DMS 273 (cell line): ENCODE results near the gene DAAM2.

Experiments used
- DNase-seq: peaks from one replicate; lab custom pipeline; 2025; ENCODE audit not compliant: unreplicated experiment; lab: John Stamatoyannopoulos, UW

Gene DAAM2

DNA sequence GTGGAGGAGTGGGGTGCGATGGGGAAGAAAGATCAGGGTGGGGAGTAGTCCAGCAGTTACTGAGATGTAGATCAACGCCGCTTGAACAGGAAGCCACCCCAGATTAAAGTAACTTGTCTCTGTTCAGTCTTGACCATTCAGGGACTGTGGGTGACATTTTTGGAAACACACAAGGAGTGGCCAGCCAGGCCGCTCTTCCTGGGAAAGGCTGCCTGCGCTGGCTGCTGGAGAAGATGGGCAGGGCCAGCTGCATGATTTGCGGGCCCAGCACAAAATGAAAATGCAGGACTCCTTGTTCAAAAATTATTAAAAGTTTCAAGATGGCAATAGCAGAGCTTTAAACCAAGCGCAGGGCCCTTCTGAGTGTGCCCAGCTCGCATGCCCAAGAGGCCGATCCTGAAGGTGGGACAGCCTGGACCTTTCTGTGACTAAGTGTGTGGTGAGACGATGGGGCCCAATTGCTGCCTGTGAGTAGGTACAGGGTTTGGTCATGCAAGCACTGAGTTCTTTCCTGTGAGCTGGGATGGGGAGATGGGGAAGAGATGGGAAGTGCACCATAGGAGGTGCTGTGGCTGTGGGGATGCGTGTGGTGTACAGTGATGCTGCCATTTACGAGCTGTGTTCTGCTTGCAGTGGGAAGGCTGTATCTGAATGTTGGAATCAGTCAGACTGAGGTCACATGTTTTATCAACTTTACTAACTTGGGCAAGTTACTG lies 51.3 kb downstream of the DAAM2 start:
- DNase-seq = peak; percentile 9

DNA sequence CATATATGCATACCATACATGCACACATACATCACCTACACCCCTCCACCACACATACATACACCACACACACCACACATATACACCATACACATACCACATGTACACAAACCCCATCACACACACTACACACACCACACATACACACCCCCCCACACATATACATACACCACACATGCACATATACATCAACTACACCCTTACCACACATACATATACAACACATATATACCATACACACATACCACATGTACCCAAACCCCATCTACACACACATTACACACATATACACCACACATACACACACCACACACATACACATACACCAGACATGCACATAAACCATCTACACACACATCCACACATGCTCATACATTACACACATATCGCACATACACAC lies 52.7 kb downstream of the DAAM2 start:
- DNase-seq = no peak

DNA sequence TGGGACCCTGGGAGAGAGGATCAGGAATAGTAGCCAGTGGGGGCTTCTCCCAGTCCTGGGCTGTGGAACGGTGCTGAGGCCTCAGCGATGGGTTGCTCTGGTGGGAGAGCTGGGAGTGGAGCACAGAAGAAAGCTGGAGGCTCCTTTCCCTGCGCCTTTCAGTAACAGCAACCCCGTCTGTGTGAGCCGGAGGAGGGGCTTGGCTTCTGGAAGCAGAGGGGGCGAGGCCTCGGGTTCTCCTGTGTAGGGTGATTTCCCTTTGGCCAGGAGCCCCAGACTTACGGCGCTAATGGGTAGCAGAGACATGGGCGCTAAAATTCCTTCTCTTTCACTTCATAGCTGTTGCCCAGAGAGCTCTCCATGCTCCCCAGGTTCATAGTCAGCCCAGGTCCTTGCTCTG lies 55.0 kb downstream of the DAAM2 start:
- no peak for DNase-seq

GRCh38 chr6:39848171-39848570 lies 56.0 kb downstream of the DAAM2 start:
- DNase-seq = no peak

GRCh38 chr6:39849228-39849627 lies 57.1 kb downstream of the DAAM2 start:
- DNase-seq = no peak

DNA sequence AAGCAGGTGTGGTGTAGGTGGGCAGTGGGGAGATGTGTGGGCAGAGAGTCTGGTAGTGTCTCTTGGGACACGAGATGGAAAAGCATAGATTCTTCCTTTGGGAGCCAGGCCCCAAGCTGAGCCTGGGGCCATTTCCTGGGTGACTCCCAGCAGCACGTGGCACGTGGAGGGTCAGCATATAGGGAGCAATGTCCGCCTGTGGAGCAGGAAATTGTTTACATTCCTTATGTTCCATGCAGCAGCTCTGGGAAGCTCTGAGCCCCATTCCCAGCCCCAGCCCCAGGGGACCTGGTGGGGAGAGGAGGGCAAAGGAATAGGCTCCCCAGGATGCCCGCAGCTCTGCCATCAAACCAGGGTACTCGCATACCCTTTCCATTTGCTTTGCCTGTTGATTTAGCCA lies 57.6 kb downstream of the DAAM2 start:
- DNase-seq = no peak

DNA sequence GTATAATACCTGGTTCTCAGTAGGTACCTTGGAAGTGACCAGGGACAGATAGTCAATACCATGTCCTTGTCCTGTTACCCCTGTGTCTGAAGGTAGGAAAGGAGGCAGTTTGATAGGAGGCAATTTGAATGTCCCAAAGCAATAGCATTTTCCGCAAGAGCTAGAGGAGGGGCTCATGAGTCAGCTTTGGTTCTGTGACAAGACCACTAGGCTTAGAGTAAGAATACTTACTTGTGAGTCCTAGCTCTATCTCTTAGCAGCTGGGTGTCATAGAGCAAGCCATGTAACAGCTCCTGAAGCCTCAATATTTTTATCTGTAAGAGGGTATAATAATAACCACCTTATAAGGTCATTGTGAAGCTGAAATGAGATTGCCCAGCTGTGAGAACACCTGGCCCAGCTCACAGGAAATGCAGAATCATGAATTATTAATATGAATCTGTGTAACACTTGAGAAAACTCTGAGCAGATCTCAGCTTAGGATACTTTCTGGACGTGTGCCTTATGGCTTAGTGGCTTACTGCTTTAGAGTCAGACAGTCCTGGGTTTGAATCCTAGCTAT lies 58.6 kb downstream of the DAAM2 start:
- DNase-seq = peak; percentile 61

DNA sequence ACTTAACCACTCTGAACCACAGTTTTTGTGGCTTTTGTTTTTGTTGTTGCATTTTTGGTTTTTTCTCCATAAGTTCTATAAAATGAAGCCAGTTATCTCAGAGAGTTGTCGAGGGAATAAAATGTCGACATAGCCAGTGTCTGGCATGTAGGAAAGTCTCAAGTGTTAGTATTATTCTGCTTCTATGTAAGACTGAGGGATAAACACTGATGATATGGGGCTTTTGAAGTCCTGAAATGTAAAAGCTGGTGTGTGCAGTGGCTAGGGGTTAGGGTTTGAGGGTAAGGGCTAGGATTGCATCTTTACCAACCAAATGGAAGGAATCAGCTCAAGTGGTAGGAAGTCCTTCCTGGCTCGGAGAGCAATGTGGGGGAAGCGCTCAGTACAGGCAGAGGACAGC lies 59.2 kb downstream of the DAAM2 start:
- DNase-seq = no peak

GRCh38 chr6:39852324-39852723 lies 60.1 kb downstream of the DAAM2 start:
- no peak for DNase-seq

- no peak for DNase-seq
Measured at GRCh38 chr6:39853604-39854003, 61.4 kb downstream of the DAAM2 start.

- no peak for DNase-seq
Measured at GRCh38 chr6:39855356-39855995, 63.3 kb downstream of the DAAM2 start.

DNA sequence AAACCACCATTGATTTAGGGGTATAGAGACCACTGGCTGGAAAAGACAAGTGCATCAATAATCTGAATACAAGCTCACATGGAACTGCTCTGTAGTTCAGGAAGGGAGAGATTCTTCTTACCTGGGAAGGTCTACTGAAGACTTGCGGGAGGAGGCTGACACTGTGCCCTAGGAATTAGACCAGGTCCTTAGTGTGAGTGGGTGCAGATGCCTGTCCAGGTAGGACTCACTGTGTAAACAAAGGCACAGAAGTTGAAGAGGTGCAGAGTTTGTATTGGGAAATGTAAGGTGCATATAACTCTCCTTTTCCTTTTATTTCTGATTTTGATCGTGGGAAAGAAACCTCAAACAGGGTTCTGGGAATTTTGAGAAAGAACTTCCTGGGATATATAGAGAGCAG lies 66.8 kb downstream of the DAAM2 start:
- no peak for DNase-seq

- DNase-seq = no peak
Measured at GRCh38 chr6:39861663-39862062, 69.5 kb downstream of the DAAM2 start.

DNA sequence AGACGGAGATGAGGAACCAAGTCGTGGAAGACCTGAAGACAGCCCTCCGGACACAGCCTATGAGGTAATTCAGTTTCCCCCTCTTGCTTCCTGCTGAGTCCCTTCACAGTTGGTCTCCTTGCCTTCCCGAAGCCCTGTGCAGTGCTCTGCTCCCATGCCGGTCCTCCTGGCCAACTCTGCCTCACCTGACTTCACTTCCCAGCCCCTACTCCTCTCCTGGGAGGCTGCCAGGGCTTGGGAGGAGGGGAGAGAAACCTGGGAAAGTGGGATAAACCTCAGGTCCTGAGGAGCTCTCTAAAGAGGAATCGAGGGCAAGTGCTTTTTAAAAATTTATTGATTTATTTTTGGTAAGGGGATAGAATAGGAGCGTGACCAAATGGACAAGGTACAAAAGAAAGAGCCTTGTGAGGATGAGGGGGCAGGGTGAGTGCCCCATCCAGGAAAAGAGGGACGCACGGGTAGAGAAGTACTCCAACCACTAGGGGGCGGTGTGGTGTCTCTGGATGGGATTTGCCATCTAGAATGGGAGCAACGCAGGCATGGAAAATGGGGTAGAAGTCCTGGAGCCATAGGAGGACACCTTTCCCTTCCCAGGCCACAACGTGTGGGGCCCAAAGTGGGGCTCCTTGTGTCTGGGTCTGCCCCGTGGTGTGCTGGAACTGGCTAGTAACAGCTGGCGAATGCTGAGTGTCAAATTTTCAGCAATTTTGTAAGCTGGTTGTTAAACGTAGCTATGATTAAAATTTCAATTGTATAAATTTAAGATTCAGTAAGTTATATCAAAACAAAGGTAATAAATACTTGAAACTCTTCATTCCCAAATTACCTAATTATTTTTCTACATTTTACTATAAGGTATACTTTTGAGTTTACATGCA lies 73.1 kb downstream of the DAAM2 start:
- DNase-seq = peak; percentile 91

DNA sequence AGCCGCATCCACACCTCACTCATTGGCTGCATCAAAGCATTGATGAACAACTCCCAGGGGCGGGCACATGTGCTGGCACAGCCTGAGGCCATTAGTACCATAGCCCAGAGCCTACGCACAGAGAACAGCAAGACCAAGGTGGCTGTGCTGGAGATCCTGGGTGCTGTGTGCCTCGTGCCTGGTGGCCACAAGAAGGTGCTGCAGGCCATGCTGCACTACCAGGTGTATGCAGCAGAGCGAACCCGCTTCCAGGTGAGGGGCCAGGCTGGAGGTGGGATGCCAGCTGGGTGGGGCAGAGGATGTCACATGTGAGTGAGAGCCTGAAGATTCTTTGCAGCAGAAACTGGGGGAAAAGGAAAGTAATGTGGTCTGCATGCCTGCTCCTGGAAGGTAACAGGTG lies 75.4 kb downstream of the DAAM2 start:
- no peak for DNase-seq

DNA sequence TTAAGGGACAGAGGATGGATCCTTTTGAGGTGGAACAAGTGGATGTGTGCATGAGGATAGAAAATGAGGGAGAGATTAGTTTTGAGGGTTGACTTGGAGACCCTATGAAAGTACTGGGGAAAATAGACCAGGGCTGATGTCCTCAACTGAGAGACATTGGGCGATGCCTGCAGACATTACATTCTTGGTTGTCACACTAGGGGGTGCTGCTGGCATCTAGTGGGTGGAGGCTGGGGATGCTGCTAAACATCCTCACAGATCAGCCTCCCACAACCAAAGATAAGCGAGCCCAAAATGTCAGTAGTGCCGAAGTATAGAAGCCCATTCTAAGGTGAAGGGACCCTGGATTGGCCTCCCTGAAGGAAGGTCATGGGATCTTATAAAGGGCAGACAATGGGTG lies 78.8 kb downstream of the DAAM2 start:
- DNase-seq = peak; percentile 4

DNA sequence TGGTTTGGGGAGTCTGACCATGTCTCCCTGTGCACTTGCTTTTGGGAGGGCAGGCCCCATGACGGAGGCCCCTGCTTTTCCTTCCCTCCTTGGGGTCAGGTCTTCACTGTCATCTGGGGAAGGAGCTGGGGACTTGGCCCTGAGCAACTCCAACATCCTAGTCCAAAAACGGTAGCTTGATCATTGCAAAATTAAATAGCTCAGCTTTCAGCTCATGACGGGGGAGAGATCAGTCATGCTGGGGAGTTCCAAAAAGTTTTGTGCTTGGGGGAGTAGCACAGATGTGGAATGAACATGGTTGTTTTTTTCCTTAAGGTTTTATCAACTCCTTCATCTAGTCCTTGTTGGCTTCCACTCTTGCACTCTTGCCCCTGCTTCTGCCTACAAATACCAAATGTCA lies 81.3 kb downstream of the DAAM2 start:
- peak; percentile 35 for DNase-seq

GRCh38 chr6:39876111-39876510 lies 83.9 kb downstream of the DAAM2 start:
- no peak for DNase-seq

DNA sequence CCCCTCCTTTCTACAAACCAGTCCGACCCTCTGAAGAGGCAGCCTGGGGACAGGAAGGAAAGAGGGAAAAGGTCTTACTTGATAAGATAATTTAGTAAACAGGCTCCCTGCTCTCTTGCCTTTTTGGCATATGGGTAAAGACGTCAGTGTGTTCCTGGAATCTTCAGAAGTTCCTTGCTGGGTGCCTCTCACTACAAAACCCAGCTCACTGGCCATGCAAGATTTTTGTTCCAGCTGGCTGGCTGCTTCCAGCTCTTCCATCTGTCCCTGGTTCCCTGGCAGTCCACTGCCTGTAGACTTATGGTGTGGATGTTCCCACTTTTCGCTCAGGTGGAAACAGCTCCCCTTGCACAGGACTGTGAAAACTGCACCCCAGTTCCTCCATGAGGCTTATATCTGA lies 84.7 kb downstream of the DAAM2 start:
- DNase-seq = peak; percentile 61

DNA sequence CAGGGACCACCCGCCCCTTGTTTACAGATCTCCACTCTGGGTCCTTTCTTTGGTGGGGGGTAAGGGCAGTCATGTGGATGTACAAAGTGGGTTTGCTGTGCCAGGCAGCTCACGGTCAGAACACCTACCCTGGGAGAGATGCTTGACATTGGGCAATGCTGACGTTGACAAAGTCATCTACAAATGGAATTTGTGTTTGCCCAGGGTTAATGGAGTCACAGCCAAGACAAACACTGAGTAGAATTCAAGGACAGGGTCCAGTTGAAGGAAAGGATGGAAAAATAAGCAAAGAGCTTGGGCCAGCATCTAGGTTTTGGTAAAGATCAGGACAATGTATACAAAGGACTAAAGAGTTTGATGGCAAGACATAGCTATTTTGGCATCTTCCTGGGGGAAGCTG lies 87.4 kb downstream of the DAAM2 start:
- DNase-seq = no peak

GRCh38 chr6:39880594-39880993 lies 88.4 kb downstream of the DAAM2 start:
- DNase-seq = peak; percentile 68
